ENCODE results near the gene PPP2R1A. TPM values are rescaled to one million over a fixed set of nuclear protein-coding genes. Genes with fewer than 3 reads are reported as not detected.
A peak's percentile ranks its signal among the peaks of the same experiment; 100 is the strongest.
"Not testable (repeated sequence)": the region's sequence is repeated elsewhere in the genome, so short reads cannot be mapped to it uniquely, and the experiment has no call there.

The PPP2R1A gene
- total RNA-seq, 1 donor from 2014 or later: 68.4 TPM

- DNase-seq (ENCODE audit: low spot score): no peak
- no peak for ATAC-seq
Observed at GRCh38 chr19:52237197-52237596, 47.3 kb downstream of the PPP2R1A start.

- ATAC-seq: peak; percentile 98
- DNase-seq (ENCODE audit: low spot score): peak; percentile 54
Observed at GRCh38 chr19:52237771-52238400, 48.0 kb downstream of the PPP2R1A start.

- ATAC-seq (no peak), DNase-seq (ENCODE audit: low spot score) (no peak)
Observed at GRCh38 chr19:52244021-52244420, 54.2 kb downstream of the PPP2R1A start.

- ATAC-seq (peak; percentile 66), DNase-seq (ENCODE audit: low spot score) (no peak)
Observed at GRCh38 chr19:52248241-52248640, 58.4 kb downstream of the PPP2R1A start.

DNA sequence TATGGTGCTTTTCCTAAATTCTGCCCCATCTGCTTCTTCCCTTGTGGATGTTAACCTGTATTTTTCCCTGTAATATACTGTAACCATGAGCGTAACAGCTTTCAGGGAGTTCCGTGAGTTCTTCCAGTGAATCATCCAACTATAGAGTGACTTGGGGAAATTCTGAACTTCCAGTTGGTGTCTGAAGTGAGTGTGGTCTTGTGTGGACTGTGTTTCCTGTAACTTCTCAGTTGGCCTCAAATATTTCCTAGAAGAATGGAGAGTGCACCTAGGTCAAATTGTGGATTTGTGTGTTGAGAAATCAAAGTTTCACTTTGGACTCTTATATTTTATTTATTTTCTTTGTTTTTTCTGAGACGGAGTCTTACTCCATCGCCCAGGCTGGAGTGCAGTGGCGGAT, 68.6 kb downstream of the PPP2R1A start:
- ATAC-seq: no peak
- no peak for DNase-seq (ENCODE audit: low spot score)

DNA sequence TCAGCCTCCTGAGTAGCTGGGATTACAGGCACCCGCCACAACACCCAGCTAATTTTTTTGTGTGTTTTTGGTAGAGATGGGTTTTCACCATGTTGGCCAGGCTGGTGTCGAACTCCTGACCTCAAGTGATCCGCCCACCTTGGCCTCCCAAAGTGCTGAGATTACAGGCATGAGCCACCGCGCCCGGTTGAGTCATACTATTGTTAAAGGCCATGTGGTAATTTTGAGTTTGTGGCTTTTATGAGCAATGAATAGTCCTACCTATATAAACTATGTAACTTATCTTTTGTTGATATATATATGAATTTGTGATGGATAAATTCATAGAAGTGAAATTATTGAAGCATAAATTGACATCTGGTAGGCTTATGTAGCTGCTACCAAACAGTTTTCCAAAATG, 75.7 kb downstream of the PPP2R1A start:
- ATAC-seq; DNase-seq (ENCODE audit: low spot score): not testable (repeated sequence)

GRCh38 chr19:52269338-52270261, 79.7 kb downstream of the PPP2R1A start, which contains the start of gene ZNF766:
Gene ZNF766, plus strand, starts transcription at chr19:52269587. Its CDS starts 27 bp downstream, at chr19:52269614.
- DNase-seq (ENCODE audit: low spot score): peak; percentile 96

GRCh38 chr19:52270266-52270885, 80.5 kb downstream of the PPP2R1A start:
- peak; percentile 2 for ATAC-seq
- no peak for DNase-seq (ENCODE audit: low spot score)

More at GRCh38 chr19:52269338-52270261, 79.7 kb downstream of the PPP2R1A start, which contains the start of gene ZNF766:
- peak; percentile 99 for ATAC-seq

DNA sequence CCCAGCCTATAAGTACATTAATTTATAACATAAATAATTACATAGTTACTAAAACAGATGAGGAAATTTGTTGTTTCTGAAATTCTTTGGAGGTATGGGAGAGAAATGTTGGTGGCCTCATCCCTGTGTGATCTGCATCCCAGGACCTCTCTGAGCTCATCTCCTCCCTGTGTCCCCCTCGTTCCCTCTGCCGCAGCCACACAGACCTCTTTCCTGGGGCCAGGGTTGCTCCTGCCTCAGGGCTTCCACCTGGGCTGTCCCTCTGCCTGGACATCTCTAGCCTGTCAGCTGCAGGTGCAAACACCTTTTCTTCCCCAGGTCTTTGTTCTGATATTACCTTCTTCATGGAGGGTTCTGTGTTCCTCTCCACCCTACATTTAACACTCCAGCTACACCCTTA, 83.4 kb downstream of the PPP2R1A start:
- ATAC-seq (no peak), DNase-seq (ENCODE audit: low spot score) (no peak)

DNA sequence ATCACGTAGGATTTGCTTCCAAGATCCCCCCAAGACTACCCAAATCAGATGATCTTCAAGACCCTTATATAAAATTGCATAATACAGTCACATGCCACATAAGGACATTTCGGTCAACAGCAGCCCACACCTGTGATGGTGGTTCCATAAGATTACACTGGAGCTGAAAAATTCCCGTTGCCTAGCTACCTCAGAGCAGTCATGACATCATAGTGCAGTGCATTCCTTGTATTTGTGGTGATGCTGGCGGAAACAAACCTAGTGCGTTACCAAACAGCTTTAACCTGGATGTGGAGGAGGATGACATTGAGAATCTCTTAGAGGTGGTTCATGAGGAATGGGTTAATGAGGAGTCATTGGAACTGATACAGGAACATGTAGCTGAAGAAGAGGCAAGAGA, 84.3 kb downstream of the PPP2R1A start:
- DNase-seq (ENCODE audit: low spot score) (no peak), ATAC-seq (no peak)

- ATAC-seq (no peak), DNase-seq (ENCODE audit: low spot score) (no peak)
Observed at GRCh38 chr19:52275988-52276387, 86.1 kb downstream of the PPP2R1A start.

GRCh38 chr19:52277471-52277870, 87.6 kb downstream of the PPP2R1A start:
- DNase-seq (ENCODE audit: low spot score) (no peak), ATAC-seq (no peak)

Other genes starting within 250 kb of the PPP2R1A start
- gene ZNF350, start 203.2 kb upstream of the PPP2R1A start, total RNA-seq: 2.7 TPM
- gene ZNF615, start 181.8 kb upstream of the PPP2R1A start, total RNA-seq: 4.4 TPM
- 0.96 TPM for gene ZNF614, start 161.7 kb upstream of the PPP2R1A start, total RNA-seq
- gene ZNF432, start 141.2 kb upstream of the PPP2R1A start, total RNA-seq: 3.0 TPM
- gene ZNF841, start 94.3 kb upstream of the PPP2R1A start, total RNA-seq: 5.5 TPM
- gene ZNF616, start 50.1 kb upstream of the PPP2R1A start, total RNA-seq: 3.9 TPM
- 2.6 TPM for gene ZNF836, start 18.4 kb upstream of the PPP2R1A start, total RNA-seq
- 5.5 TPM for gene ZNF766, start 79.5 kb downstream of the PPP2R1A start, total RNA-seq
- 4.6 TPM for gene ZNF480, start 107.1 kb downstream of the PPP2R1A start, total RNA-seq
- not detected for gene ZNF610, start 146.2 kb downstream of the PPP2R1A start, total RNA-seq
- gene ZNF880, start 179.9 kb downstream of the PPP2R1A start, total RNA-seq: 0.70 TPM
- 3.8 TPM for gene ZNF528, start 207.8 kb downstream of the PPP2R1A start, total RNA-seq
- gene ZNF534, start 239.1 kb downstream of the PPP2R1A start, total RNA-seq: not detected